GM10248 (cell line): Measurements from ENCODE around the gene ZG16.
A peak's percentile ranks its signal among the peaks of the same experiment; 100 is the strongest.
"Not testable (repeated sequence)": the region's sequence is repeated elsewhere in the genome, so short reads cannot be mapped to it uniquely, and the experiment has no call there.

Experiments used
- CTCF ChIA-PET: fragments of 300-600 bp; sonication (Branson Sonifier 250); formaldehyde crosslinking; extraction: SDS; loops from one replicate; lab custom pipeline; 2021; ENCODE audit warnings: antibody characterized with exemption; lab: Yijun Ruan, JAX
- POLR2A ChIA-PET: fragments of 350-650 bp; sonication (Branson Sonifier 250); formaldehyde crosslinking; extraction: SDS; loops from one replicate; lab custom pipeline; 2020; ENCODE audit warnings: antibody characterized with exemption; lab: Yijun Ruan, JAX
- DNase-seq: peaks from one replicate; pipeline ENCODE4 v3.0.0; 2012; ENCODE audit errors: extremely low spot score
- CTCF ChIP-seq: IDR thresholded peaks from 2 replicates; pipeline ENCODE4 v1.5.1; 2012; ENCODE audit warnings: mild to moderate bottlenecking, low read depth; ENCODE audit errors: extremely low read depth, missing control alignments, control extremely low read depth

ZG16 gene

GRCh38 chr16:29736764-29737163 is 41.3 kb upstream of the ZG16 start:
- no peak for DNase-seq
- TF ChIP-seq CTCF, result no peak
- POLR2A ChIA-PET, result no interaction called here
- CTCF ChIA-PET, result interaction anchor here (8.0 kb wide), 1 partner anchor 16 kb away, joined by 59 read pairs; no protein-coding TSS in a partner anchor

- CTCF ChIA-PET, result no interaction called here
- POLR2A ChIA-PET, result no interaction called here
- no peak for TF ChIP-seq CTCF
- no peak for DNase-seq
Measured at GRCh38 chr16:29737713-29738112, 40.3 kb upstream of the ZG16 start.

- DNase-seq, result peak; percentile 70
- POLR2A ChIA-PET, result interaction anchor here (0.7 kb wide), 1 partner anchor 9 kb away, joined by 5 read pairs; no protein-coding TSS in a partner anchor
- no peak for TF ChIP-seq CTCF
- CTCF ChIA-PET, result interaction anchor here (0.7 to 1.7 kb wide), 7 partner anchors 8 to 294 kb away, joined by 3 to 16 read pairs (median 4); no protein-coding TSS in a partner anchor
Measured at GRCh38 chr16:29738514-29738913, 39.5 kb upstream of the ZG16 start.

- POLR2A ChIA-PET, DNase-seq: not testable (repeated sequence)
- CTCF ChIA-PET, result interaction anchor here (0.7 to 1.3 kb wide), 3 partner anchors 25 to 108 kb away, joined by 3 to 5 read pairs (median 3); no protein-coding TSS in a partner anchor
Measured at GRCh38 chr16:29739927-29740629, 38.0 kb upstream of the ZG16 start.

GRCh38 chr16:29740630-29741015 is 37.4 kb upstream of the ZG16 start:
- DNase-seq, POLR2A ChIA-PET: not testable (repeated sequence)
- CTCF ChIA-PET, result interaction anchor here (1.4 kb wide), 1 partner anchor 11 kb away, joined by 3 read pairs; no protein-coding TSS in a partner anchor

GRCh38 chr16:29742683-29743275 is 35.3 kb upstream of the ZG16 start:
- TF ChIP-seq CTCF, result no peak
- CTCF ChIA-PET, result interaction anchor here (1.1 kb wide), 1 partner anchor 12 kb away, joined by 3 read pairs; no protein-coding TSS in a partner anchor
- DNase-seq, result no peak
- POLR2A ChIA-PET, result interaction anchor here (0.8 kb wide), 1 partner anchor 11 kb away, joined by 3 read pairs; no protein-coding TSS in a partner anchor

- ChIA-PET POLR2A (interaction anchor here (0.8 kb wide), 1 partner anchor 10 kb away, joined by 3 read pairs; no protein-coding TSS in a partner anchor), CTCF (interaction anchor here (1.1 kb wide), 1 partner anchor 11 kb away, joined by 3 read pairs; no protein-coding TSS in a partner anchor)
- no peak for TF ChIP-seq CTCF
- DNase-seq, result no peak
Measured at GRCh38 chr16:29743475-29743826, 34.6 kb upstream of the ZG16 start.
